GM18517 (cell line): ENCODE results near the gene ECPAS.
"Not testable (repeated sequence)": the region's sequence is repeated elsewhere in the genome, so short reads cannot be mapped to it uniquely, and the experiment has no call there.

Experiments
- ATAC-seq: cut with Tn5 transposase; IDR thresholded peaks from one replicate; pipeline ENCODE4 v1.9.1; 2021; ENCODE audit warnings: mild to moderate bottlenecking, moderate library complexity; ENCODE audit not compliant: unreplicated experiment

Gene ECPAS

GRCh38 chr9:111350556-111350955 lies 133.6 kb downstream of the ECPAS start:
- no peak for ATAC-seq

- no peak for ATAC-seq
Observed at GRCh38 chr9:111349766-111350165, 134.4 kb downstream of the ECPAS start.

DNA sequence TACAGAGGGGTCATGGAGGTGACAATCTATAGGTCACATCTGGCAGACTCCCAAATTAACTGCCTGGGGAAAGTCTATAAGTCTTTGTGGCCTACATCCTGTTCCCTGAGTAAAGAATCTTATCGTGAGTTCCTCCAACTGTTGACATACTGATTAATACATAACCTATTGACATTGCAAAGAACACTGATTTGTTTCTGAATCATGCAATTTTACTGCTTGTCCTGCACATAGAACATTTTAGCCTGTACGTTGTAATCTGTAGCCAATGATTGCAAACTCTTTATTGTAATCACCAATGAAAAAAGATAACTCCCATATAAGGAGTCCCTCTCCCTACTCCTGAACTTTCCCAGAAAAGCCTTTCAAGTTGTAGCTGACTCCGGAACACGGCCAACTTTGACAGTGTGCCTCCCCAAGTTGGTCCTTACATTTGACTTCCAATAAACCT lies 135.3 kb downstream of the ECPAS start:
- ATAC-seq, result no peak

DNA sequence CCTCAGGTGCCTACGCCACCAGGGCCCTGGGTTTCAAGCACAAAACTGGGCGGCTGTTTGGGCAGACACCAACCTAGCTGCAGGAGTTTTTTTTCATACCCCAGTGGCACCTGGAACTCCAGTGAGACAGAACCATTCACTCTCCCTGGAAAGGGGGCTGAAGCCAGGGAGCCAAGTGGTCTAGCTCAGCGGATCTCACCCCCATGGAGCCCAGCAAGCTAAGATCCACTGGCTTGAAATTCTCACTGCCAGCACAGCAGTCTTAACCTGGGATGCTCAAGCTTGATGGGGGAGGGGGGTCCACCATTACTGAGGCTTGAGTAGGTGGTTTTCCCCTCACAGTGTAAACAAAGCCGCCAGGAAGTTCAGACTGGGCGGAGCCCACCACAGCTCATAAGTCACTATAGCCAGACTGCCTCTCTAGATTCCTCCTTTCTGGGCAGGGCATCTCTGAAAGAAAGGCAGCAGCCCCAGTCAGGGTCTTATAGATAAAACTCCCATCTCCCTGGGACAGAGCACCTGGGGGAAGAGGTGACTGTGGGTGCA lies 149.8 kb downstream of the ECPAS start:
- not testable (repeated sequence) for ATAC-seq

GRCh38 chr9:111330124-111330523 lies 154.1 kb downstream of the ECPAS start, which contains the start of gene OR2K2:
TSS of gene OR2K2 (minus strand) at chr9:111330224. CDS start at chr9:111328433, 1,791 bp downstream.
- ATAC-seq, result no peak

GRCh38 chr9:111320631-111321030 lies 163.6 kb downstream of the ECPAS start:
- ATAC-seq, result no peak

DNA sequence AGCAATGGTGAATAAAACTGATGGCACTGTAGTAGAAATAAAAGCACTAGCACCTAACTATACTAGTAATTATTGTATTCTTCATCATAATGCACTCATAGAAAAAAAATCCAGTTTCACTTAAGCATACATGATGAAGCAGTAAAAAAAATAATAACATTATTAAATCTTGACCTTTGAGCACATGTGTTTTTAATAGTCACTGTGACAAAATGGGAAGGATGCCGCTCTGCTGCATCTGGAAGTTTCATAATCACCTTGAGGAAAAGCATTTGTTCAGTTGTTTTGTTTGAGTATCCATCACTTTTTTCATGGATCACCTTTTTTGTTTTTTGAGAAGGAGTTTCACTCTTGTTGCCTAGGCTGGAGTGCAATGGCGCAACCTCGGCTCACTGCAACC lies 167.4 kb downstream of the ECPAS start:
- ATAC-seq, result no peak
